ENCODE results near the gene GLT8D1. TPM values are rescaled to one million over a fixed set of nuclear protein-coding genes. Genes with fewer than 3 reads are reported as not detected.
"Not testable (repeated sequence)": the region's sequence is repeated elsewhere in the genome, so short reads cannot be mapped to it uniquely, and the experiment has no call there.

The GLT8D1 gene
- total RNA-seq, 1 donor from 2014 or later: 29.2 TPM

GRCh38 chr3:52742418-52743041 is 36.9 kb upstream of the GLT8D1 start:
- H3K4me3 ChIP-seq: no peak overlapping the region
- TF ChIP-seq CTCF (IDR thresholded peaks at IDR 0.05; ENCODE audit: borderline replicate concordance): peak; percentile 64
- H3K27ac ChIP-seq (replicated peaks): no peak overlapping the region
- DNase-seq: no peak
- intact Hi-C loops (cut with micrococcal nuclease): no loop called here
- no peaks in the 10 kb centered on the region for H3K9me3 ChIP-seq (replicated peaks)
- H3K4me1 ChIP-seq: no peaks in the 10 kb centered on the region
- H3K36me3 ChIP-seq: peaks cover 97% of the 10 kb centered on the region
- H3K27me3 ChIP-seq (ENCODE audit: low read depth): no peaks in the 10 kb centered on the region

GRCh38 chr3:52739730-52740129 is 34.1 kb upstream of the GLT8D1 start:
- Histone ChIP-seq H3K4me1 (no peaks in the 10 kb centered on the region), H3K27me3 (ENCODE audit: low read depth) (no peaks in the 10 kb centered on the region), H3K27ac (replicated peaks) (no peak overlapping the region), H3K36me3 (peaks cover 95% of the 10 kb centered on the region), H3K4me3 (no peak overlapping the region), H3K9me3 (replicated peaks) (no peaks in the 10 kb centered on the region)
- intact Hi-C loops (cut with micrococcal nuclease): no loop called here
- DNase-seq: no peak
- no peak for TF ChIP-seq CTCF (IDR thresholded peaks at IDR 0.05; ENCODE audit: borderline replicate concordance)

- no peak for TF ChIP-seq CTCF (IDR thresholded peaks at IDR 0.05; ENCODE audit: borderline replicate concordance)
- Histone ChIP-seq H3K27ac (replicated peaks) (no peak overlapping the region), H3K4me3 (no peak overlapping the region), H3K9me3 (replicated peaks) (peaks cover 19% of the 10 kb centered on the region), H3K27me3 (ENCODE audit: low read depth) (no peaks in the 10 kb centered on the region), H3K36me3 (peaks cover 94% of the 10 kb centered on the region), H3K4me1 (no peaks in the 10 kb centered on the region)
- intact Hi-C loops (cut with micrococcal nuclease): no loop called here
- no peak for DNase-seq
Measured at GRCh38 chr3:52733256-52733891, 27.8 kb upstream of the GLT8D1 start.

- Histone ChIP-seq H3K4me3 (no peak overlapping the region), H3K27me3 (ENCODE audit: low read depth) (no peaks in the 10 kb centered on the region), H3K36me3 (peaks cover 87% of the 10 kb centered on the region), H3K4me1 (no peaks in the 10 kb centered on the region), H3K9me3 (replicated peaks) (peaks cover 23% of the 10 kb centered on the region), H3K27ac (replicated peaks) (no peak overlapping the region)
- intact Hi-C loops (cut with micrococcal nuclease): no loop called here
- no peak for TF ChIP-seq CTCF (IDR thresholded peaks at IDR 0.05; ENCODE audit: borderline replicate concordance)
- DNase-seq: no peak
Measured at GRCh38 chr3:52731590-52731989, 26.0 kb upstream of the GLT8D1 start.

GRCh38 chr3:52730681-52731080 is 25.1 kb upstream of the GLT8D1 start:
- no peak for DNase-seq
- TF ChIP-seq CTCF (IDR thresholded peaks at IDR 0.05; ENCODE audit: borderline replicate concordance): no peak
- no peak overlapping the region for H3K4me3 ChIP-seq
- intact Hi-C loops (cut with micrococcal nuclease): no loop called here
- H3K9me3 ChIP-seq (replicated peaks): peaks cover 23% of the 10 kb centered on the region
- no peaks in the 10 kb centered on the region for H3K27me3 ChIP-seq (ENCODE audit: low read depth)
- H3K36me3 ChIP-seq: peaks cover 79% of the 10 kb centered on the region
- H3K27ac ChIP-seq (replicated peaks): no peak overlapping the region
- H3K4me1 ChIP-seq: no peaks in the 10 kb centered on the region

- H3K27me3 ChIP-seq (ENCODE audit: low read depth); DNase-seq; H3K4me3 ChIP-seq; H3K4me1 ChIP-seq; intact Hi-C loops (cut with micrococcal nuclease); H3K27ac ChIP-seq (replicated peaks): not testable (repeated sequence)
- Histone ChIP-seq H3K36me3 (peaks cover 60% of the 10 kb centered on the region), H3K9me3 (replicated peaks) (peaks cover 22% of the 10 kb centered on the region)
Measured at GRCh38 chr3:52728753-52729152, 23.2 kb upstream of the GLT8D1 start.
